Liver (tissue), 9 donors: Measurements from ENCODE around the gene MLKL. TPM values are rescaled to one million over a fixed set of nuclear protein-coding genes. Genes with fewer than 3 reads are reported as not detected.

Experiments used
- DNase-seq: peaks from one replicate; pipeline ENCODE4 v3.0.0-alpha.2; 2017; ENCODE audit warnings: low spot score
- H3K27ac ChIP-seq, 2 donors: one replicate each; pipeline ENCODE4 v1.7.0; 2013; ENCODE audit warnings: inconsistent platforms in 2 of 2, low read length in 2 of 2, control low read depth in 1 of 2, low read depth in 1 of 2, mild to moderate bottlenecking in 1 of 2
- H3K27me3 ChIP-seq, 4 donors: one replicate each; pipeline versions ENCODE4 v1.6.1 to v1.7.0; 2013; ENCODE audit warnings: low read length in 3 of 4, inconsistent platforms in 1 of 4, mild to moderate bottlenecking in 1 of 4, moderate library complexity in 1 of 4; ENCODE audit not compliant: control insufficient read depth in 4 of 4, insufficient read depth in 4 of 4
- H3K36me3 ChIP-seq, 4 donors: one replicate each; pipeline versions ENCODE4 v1.6.1 to v1.7.0; 2013; ENCODE audit warnings: low read length in 3 of 4, mild to moderate bottlenecking in 3 of 4, low read depth in 1 of 4, moderate library complexity in 1 of 4; ENCODE audit not compliant: control insufficient read depth in 4 of 4, insufficient read depth in 3 of 4
- H3K4me1 ChIP-seq, 4 donors: one replicate each; pipeline versions ENCODE4 v1.6.1 to v1.7.0; 2013; ENCODE audit warnings: low read length in 3 of 4, mild to moderate bottlenecking in 3 of 4, moderate library complexity in 1 of 4; ENCODE audit not compliant: control insufficient read depth in 4 of 4, insufficient read depth in 4 of 4
- H3K4me3 ChIP-seq, 3 donors: one replicate each; pipeline versions ENCODE4 v1.6.1 to v1.7.0; 2013; ENCODE audit warnings: low read length in 3 of 3, control low read depth in 1 of 3, low read depth in 1 of 3, mild to moderate bottlenecking in 1 of 3
- H3K9ac ChIP-seq, 2 donors: one replicate each; pipeline ENCODE4 v1.7.0; 2013; ENCODE audit warnings: low read length in 2 of 2, mild to moderate bottlenecking in 2 of 2, moderate library complexity in 2 of 2, control low read depth in 1 of 2, low read depth in 1 of 2
- H3K9me3 ChIP-seq, 4 donors: one replicate each; pipeline versions ENCODE4 v1.6.1 to v1.7.0; 2013; ENCODE audit warnings: low read length in 3 of 4; ENCODE audit not compliant: control insufficient read depth in 4 of 4
- EGR1 ChIP-seq, 2 donors: IDR thresholded peaks; 2 replicates each; pipeline ENCODE4 v1.6.1; 2016 to 2018; ENCODE audit warnings: antibody characterized with exemption in 2 of 2, low read depth in 2 of 2
- GABPA ChIP-seq, 2 donors: IDR thresholded peaks in 1 of 2; conservative IDR thresholded peaks in 1 of 2; 2 replicates each; pipeline ENCODE4 v1.6.1; 2016; ENCODE audit warnings: antibody characterized with exemption in 2 of 2, mild to moderate bottlenecking in 1 of 2, moderate library complexity in 1 of 2
- HNF4A ChIP-seq, 2 donors: conservative IDR thresholded peaks; 2 replicates each; pipeline ENCODE4 v1.6.1; 2016; ENCODE audit warnings: antibody characterized with exemption in 2 of 2, mild to moderate bottlenecking in 2 of 2
- HNF4G ChIP-seq: IDR thresholded peaks from 2 replicates; pipeline ENCODE4 v1.6.1; 2016; ENCODE audit warnings: antibody characterized with exemption
- JUND ChIP-seq, 2 donors: IDR thresholded peaks; 2 replicates each; pipeline ENCODE4 v1.6.1; 2016; ENCODE audit warnings: antibody characterized with exemption in 2 of 2
- NR2F2 ChIP-seq: IDR thresholded peaks from 2 replicates; pipeline ENCODE4 v1.6.1; 2016; ENCODE audit warnings: antibody characterized with exemption
- RAD21 ChIP-seq, 2 donors: IDR thresholded peaks; 2 replicates each; pipeline ENCODE4 v1.6.1; 2016; ENCODE audit warnings: antibody characterized with exemption in 2 of 2, mild to moderate bottlenecking in 2 of 2
- RXRA ChIP-seq, 2 donors: IDR thresholded peaks; 2 replicates each; pipeline ENCODE4 v1.6.1; 2017 to 2018; ENCODE audit warnings: antibody characterized with exemption in 2 of 2, mild to moderate bottlenecking in 1 of 2
- TAF1 ChIP-seq: conservative IDR thresholded peaks from 2 replicates; pipeline ENCODE4 v1.6.1; 2016; ENCODE audit warnings: antibody characterized with exemption, mild to moderate bottlenecking
- WGBS: extraction: QIAGEN DNeasy Blood & Tissue Kit; methylation state at CpG from one replicate; pipeline ENCODE4 v1.1.7; 2013; 5-methylcytosine and 5-hydroxymethylcytosine counted together
- polyA plus RNA-seq, 2 donors: library from polyadenylated mRNA; stranded (reverse) in 1 of 2; unstranded in 1 of 2; fragments of 200-250 nt in 1 of 2; fragments of >200 nt in 1 of 2; fragmentation: Nextera tagmentation in 1 of 2; extraction: Ambion mirVana in 1 of 2; gene quantifications; one replicate each; pipeline versions ENCODE4 v1.2.1 to v1.2.3, GENCODE V29; 2013 to 2015
- total RNA-seq, 2 donors: library from RNA; depleted of rRNA; stranded (reverse); fragments of >200 nt; gene quantifications; one replicate each; pipeline ENCODE4 v1.2.3, GENCODE V29; 2014
- TF ChIP-seq, protein P1 (sequence below): IDR thresholded peaks from 2 replicates; pipeline ENCODE4 v1.6.1; 2016; ENCODE audit warnings: antibody characterized with exemption
- TF ChIP-seq, protein P2 (sequence below): IDR thresholded peaks from 2 replicates; pipeline ENCODE4 v1.6.1; 2016; ENCODE audit warnings: antibody characterized with exemption, mild to moderate bottlenecking
- TF ChIP-seq, protein P3 (sequence below): fragments of 150-350 bp; IDR thresholded peaks from 2 replicates; pipeline ENCODE4 v1.5.1; 2017; ENCODE audit warnings: improper control_type of control experiment, low read depth, low read length; ENCODE audit not compliant: missing input control
- donor health status: healthy.
- donor health status: healthy.
- donor health status: healthy.
- donor health status: healthy.
- donor health status: healthy.

The MLKL gene
- total and polyA plus RNA-seq, 4 donors, result 2.5 to 7.6 (median 3.6) TPM

DNA sequence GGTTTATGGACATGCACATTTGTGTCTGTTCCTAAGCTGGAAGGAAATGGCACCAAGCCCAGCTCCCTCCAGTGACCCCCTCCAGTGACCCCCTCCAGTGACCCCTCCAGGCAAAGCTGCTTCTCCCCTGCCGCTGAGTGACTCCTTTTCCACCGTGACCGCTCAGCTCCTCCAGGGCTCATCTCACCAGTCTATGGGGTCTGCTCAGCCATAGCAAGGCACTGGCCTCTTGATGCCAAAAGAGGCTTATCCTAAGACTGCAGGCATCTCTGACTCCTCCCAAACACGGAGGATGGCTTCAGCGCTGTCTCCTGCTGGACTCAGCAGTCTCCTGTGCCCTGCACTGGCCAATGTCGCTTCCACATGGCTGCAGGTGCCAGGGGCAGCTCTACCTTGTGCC, 38.6 kb upstream of the MLKL start (continued):
- TF ChIP-seq, protein P1, sequence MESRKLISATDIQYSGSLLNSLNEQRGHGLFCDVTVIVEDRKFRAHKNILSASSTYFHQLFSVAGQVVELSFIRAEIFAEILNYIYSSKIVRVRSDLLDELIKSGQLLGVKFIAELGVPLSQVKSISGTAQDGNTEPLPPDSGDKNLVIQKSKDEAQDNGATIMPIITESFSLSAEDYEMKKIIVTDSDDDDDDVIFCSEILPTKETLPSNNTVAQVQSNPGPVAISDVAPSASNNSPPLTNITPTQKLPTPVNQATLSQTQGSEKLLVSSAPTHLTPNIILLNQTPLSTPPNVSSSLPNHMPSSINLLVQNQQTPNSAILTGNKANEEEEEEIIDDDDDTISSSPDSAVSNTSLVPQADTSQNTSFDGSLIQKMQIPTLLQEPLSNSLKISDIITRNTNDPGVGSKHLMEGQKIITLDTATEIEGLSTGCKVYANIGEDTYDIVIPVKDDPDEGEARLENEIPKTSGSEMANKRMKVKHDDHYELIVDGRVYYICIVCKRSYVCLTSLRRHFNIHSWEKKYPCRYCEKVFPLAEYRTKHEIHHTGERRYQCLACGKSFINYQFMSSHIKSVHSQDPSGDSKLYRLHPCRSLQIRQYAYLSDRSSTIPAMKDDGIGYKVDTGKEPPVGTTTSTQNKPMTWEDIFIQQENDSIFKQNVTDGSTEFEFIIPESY, result no peak
- no peak for TF ChIP-seq NR2F2

DNA sequence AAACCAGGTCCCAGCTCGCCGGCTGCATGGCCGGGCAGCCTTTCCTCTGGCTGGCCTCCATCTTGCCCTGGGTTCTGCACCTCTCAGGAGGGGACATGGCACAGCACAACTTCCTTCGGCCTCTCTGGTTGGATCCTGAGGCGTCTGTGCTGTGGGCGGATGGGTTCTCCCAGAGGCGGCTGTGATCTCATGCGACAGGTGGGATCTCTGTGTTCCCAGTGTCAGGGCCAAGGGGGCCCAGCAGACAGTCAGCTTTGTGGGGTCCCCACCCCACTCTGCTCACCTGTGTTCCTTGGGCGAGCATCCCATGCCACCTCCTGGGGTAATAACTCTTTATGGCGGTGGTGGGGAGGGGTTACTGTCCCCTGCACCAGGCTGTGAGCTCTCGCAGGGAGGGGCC, 38.2 kb upstream of the MLKL start:
- Histone ChIP-seq H3K4me1 (no peaks in the 10 kb centered on the region), H3K27me3 (peaks cover 0 to 4% (median 0%) of the 10 kb centered on the region in 4 donors), H3K36me3 (no peaks in the 10 kb centered on the region), H3K27ac (no peak overlapping the region), H3K4me3 (no peak overlapping the region), H3K9me3 (no peaks in the 10 kb centered on the region), H3K9ac (no peak overlapping the region)
- TF ChIP-seq NR2F2 (no peak), HNF4A (conservative IDR thresholded peaks at IDR 0.05) (no peak), RAD21 (IDR thresholded peaks at IDR 0.05) (no peak), TAF1 (no peak), EGR1 (IDR thresholded peaks at IDR 0.05; ENCODE audit: low read depth in 2 of 2) (no peak), JUND (IDR thresholded peaks at IDR 0.05) (no peak), HNF4G (no peak), RXRA (IDR thresholded peaks at IDR 0.05) (no peak), GABPA (IDR thresholded peaks at IDR 0.05 in 1 of 2, conservative IDR thresholded peaks at IDR 0.05 in 1 of 2) (no peak)
- TF ChIP-seq, protein P1, result no peak
- TF ChIP-seq, protein P2, sequence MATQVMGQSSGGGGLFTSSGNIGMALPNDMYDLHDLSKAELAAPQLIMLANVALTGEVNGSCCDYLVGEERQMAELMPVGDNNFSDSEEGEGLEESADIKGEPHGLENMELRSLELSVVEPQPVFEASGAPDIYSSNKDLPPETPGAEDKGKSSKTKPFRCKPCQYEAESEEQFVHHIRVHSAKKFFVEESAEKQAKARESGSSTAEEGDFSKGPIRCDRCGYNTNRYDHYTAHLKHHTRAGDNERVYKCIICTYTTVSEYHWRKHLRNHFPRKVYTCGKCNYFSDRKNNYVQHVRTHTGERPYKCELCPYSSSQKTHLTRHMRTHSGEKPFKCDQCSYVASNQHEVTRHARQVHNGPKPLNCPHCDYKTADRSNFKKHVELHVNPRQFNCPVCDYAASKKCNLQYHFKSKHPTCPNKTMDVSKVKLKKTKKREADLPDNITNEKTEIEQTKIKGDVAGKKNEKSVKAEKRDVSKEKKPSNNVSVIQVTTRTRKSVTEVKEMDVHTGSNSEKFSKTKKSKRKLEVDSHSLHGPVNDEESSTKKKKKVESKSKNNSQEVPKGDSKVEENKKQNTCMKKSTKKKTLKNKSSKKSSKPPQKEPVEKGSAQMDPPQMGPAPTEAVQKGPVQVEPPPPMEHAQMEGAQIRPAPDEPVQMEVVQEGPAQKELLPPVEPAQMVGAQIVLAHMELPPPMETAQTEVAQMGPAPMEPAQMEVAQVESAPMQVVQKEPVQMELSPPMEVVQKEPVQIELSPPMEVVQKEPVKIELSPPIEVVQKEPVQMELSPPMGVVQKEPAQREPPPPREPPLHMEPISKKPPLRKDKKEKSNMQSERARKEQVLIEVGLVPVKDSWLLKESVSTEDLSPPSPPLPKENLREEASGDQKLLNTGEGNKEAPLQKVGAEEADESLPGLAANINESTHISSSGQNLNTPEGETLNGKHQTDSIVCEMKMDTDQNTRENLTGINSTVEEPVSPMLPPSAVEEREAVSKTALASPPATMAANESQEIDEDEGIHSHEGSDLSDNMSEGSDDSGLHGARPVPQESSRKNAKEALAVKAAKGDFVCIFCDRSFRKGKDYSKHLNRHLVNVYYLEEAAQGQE, result no peak
- TF ChIP-seq, protein P3, sequence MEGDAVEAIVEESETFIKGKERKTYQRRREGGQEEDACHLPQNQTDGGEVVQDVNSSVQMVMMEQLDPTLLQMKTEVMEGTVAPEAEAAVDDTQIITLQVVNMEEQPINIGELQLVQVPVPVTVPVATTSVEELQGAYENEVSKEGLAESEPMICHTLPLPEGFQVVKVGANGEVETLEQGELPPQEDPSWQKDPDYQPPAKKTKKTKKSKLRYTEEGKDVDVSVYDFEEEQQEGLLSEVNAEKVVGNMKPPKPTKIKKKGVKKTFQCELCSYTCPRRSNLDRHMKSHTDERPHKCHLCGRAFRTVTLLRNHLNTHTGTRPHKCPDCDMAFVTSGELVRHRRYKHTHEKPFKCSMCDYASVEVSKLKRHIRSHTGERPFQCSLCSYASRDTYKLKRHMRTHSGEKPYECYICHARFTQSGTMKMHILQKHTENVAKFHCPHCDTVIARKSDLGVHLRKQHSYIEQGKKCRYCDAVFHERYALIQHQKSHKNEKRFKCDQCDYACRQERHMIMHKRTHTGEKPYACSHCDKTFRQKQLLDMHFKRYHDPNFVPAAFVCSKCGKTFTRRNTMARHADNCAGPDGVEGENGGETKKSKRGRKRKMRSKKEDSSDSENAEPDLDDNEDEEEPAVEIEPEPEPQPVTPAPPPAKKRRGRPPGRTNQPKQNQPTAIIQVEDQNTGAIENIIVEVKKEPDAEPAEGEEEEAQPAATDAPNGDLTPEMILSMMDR, result no peak
- no peak for DNase-seq
- 93% methylated on average over 11 of the region's 11 CpGs for WGBS
